Measurements from ENCODE around the gene STXBP2.

- TF ChIP-seq CTCF (conservative IDR thresholded peaks at IDR 0.05; ENCODE audit: low read depth, low read length) (peak; percentile 49), EZH2 (IDR thresholded peaks at IDR 0.05; ENCODE audit: low read length, unreplicated experiment) (no peak)
Observed at GRCh38 chr19:7597689-7598088, 39.2 kb upstream of the STXBP2 start.

All from PC-3 (cell line).